A673 (cell line): Measurements from ENCODE around the gene TWF2.

ENCODE experiments used
- EZH2 ChIP-seq: fragments of 200-600 bp; sonication (generic); IDR thresholded peaks from 2 replicates; pipeline ENCODE4 v1.6.1; 2017; ENCODE audit warnings: borderline replicate concordance, low read depth, mild to moderate bottlenecking, mixed read lengths, antibody characterized with exemption, low read length; ENCODE audit not compliant: poor library complexity, severe bottlenecking
- TF ChIP-seq, protein P1 (sequence below): fragments of 300-800, 200-600 bp; sonication (generic); conservative IDR thresholded peaks from 2 replicates; pipeline ENCODE4 v1.5.1; 2017; ENCODE audit warnings: low read depth, mild to moderate bottlenecking, antibody characterized with exemption, low read length, moderate library complexity, mixed read lengths

DNA sequence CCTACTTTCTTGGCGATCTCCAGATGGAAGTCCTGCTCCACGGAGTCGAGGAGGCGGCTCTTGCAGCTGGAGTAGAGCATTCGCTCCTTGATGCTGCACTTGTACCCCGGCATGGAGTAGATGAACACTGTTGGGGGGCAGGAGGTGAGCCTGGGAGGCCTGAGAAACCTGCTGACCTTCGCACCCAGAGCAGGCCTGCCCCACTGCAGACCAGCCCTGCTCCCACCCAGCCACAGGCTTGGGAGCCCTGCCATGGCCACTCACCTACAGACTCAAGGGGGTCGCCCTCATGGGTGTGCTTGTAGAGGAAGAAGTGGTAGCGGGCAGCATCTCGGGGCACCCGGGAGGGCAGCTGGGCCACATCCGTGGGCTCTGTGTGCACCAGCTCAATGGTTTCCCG, 9.3 kb downstream of the TWF2 start:
- TF ChIP-seq, protein P1, sequence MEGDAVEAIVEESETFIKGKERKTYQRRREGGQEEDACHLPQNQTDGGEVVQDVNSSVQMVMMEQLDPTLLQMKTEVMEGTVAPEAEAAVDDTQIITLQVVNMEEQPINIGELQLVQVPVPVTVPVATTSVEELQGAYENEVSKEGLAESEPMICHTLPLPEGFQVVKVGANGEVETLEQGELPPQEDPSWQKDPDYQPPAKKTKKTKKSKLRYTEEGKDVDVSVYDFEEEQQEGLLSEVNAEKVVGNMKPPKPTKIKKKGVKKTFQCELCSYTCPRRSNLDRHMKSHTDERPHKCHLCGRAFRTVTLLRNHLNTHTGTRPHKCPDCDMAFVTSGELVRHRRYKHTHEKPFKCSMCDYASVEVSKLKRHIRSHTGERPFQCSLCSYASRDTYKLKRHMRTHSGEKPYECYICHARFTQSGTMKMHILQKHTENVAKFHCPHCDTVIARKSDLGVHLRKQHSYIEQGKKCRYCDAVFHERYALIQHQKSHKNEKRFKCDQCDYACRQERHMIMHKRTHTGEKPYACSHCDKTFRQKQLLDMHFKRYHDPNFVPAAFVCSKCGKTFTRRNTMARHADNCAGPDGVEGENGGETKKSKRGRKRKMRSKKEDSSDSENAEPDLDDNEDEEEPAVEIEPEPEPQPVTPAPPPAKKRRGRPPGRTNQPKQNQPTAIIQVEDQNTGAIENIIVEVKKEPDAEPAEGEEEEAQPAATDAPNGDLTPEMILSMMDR = no peak
- TF ChIP-seq EZH2 = no peak
